HFF-Myc (cell line): Measurements from ENCODE around the gene TNFRSF1B.

Experiments
- DNase-seq: peaks from one replicate; pipeline ENCODE4 v3.0.0-alpha.2; 2011; ENCODE audit warnings: low read depth; ENCODE audit errors: extremely low read depth
- H3K4me3 ChIP-seq: replicated peaks from 2 replicates; pipeline ENCODE4 v1.5.1; 2011; ENCODE audit warnings: low read depth, mild to moderate bottlenecking, control low read depth, low read length
- TF ChIP-seq, protein P1 (sequence below): IDR thresholded peaks from 2 replicates; pipeline ENCODE4 v1.5.1; 2012; ENCODE audit warnings: mild to moderate bottlenecking, low read depth, low read length, control low read depth; ENCODE audit errors: missing control alignments

TNFRSF1B gene

DNA sequence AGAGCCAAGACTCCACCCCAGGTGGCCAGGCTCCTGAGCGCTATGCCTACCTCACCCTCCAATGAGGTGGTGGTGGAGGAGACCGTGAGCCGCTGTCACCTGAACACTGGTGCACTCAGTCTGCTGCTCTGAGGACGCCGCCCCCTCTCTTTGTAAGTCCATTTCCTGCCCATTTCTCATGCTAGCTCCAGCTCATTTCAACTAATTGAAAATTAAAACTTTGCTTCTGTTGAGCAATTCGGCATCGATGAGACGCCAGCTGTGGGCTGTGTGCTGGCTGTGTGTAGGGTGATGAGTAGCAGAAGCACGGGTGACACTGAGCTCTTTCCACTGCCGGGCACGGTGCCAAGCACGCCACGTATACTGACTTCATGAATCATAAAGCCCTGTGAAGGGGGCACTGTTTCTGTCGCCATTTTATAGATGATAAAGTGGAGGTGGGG lies 11.2 kb downstream of the TNFRSF1B start:
- no peak for DNase-seq
- no peak overlapping the region for H3K4me3 ChIP-seq
- TF ChIP-seq, protein P1, sequence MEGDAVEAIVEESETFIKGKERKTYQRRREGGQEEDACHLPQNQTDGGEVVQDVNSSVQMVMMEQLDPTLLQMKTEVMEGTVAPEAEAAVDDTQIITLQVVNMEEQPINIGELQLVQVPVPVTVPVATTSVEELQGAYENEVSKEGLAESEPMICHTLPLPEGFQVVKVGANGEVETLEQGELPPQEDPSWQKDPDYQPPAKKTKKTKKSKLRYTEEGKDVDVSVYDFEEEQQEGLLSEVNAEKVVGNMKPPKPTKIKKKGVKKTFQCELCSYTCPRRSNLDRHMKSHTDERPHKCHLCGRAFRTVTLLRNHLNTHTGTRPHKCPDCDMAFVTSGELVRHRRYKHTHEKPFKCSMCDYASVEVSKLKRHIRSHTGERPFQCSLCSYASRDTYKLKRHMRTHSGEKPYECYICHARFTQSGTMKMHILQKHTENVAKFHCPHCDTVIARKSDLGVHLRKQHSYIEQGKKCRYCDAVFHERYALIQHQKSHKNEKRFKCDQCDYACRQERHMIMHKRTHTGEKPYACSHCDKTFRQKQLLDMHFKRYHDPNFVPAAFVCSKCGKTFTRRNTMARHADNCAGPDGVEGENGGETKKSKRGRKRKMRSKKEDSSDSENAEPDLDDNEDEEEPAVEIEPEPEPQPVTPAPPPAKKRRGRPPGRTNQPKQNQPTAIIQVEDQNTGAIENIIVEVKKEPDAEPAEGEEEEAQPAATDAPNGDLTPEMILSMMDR: no peak

DNA sequence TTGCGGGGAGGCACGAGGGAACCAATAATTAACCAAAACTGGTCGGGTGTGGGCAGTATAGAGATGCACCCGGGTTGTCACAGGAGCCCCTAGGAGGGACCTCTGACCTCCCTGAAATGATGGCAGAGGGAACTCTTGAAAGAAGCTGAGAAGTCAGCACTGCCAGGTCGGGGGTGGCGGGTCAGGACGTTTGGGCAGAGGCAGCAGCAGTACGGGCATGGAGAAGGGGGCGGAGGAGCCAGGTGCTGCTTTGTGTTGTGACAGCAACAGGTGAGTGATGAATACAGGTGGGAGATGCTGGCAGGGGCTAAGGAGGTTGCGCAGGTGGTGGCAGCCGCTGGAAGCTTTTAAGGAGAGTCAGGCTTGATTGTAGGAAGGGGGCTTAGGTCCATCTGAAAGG lies 11.7 kb downstream of the TNFRSF1B start:
- DNase-seq: no peak
- TF ChIP-seq, protein P1: no peak
- no peak overlapping the region for H3K4me3 ChIP-seq

DNA sequence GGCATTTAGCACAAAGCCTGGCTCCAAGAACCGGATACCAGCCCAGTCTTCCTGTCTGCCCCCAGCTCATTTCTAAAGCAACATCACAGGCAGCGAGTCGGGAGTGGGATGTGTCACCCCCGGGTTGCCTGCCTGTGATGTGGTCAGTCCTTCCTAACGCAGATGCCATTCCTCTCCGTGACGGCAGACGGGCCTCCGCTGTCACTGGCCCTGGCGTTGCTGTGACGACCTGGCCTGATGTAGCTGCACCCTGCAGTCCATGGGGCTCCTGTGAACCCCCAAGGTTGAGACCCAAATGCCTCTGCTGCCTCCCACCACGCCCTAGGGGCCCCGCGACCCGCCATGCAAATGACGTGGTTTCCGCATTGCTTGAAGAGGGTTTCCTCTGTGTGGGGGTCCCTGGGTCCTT lies 12.3 kb downstream of the TNFRSF1B start:
- H3K4me3 ChIP-seq: no peak overlapping the region
- TF ChIP-seq, protein P1: no peak
- no peak for DNase-seq

DNA sequence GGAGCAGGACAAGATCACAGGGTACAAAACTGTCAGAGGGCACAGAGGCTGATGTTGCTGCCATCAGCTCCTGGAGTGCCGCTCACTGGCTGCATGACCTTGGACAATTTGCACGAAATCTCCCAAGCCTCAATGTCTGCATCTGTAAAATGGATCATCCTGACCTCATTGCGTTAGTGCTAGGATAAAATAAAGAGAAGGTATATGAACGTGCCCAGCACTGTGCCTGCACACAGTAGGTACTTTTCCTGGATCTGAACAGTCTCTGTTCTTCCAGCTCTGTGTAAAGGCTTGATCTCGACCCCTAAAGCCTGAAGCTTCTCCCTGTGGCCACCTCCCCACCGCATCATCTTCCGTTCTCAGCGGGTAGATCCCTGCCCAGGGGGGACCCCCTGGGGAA lies 12.9 kb downstream of the TNFRSF1B start:
- H3K4me3 ChIP-seq: no peak overlapping the region
- no peak for DNase-seq
- TF ChIP-seq, protein P1: no peak

DNA sequence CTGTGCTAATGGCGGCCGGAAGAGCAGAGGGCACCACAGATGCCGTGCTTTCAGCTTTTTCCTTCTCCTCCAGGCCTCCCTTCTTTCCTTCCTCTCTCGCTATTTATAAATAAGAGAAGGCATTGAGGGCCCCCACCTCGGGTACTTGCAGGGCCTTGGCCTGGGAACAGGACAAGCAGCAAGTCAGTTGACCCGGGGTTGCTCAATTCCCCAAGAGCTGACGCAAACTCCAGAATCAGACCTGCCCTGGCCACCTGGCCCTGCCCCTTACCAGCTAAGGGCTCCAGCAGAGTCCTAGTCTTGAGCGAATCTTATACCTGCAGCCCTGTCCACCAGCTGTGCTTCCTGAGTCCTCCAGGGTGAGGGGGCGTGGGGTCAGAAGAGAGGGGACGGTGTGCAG lies 13.5 kb downstream of the TNFRSF1B start:
- TF ChIP-seq, protein P1: no peak
- H3K4me3 ChIP-seq: no peak overlapping the region
- no peak for DNase-seq

DNA sequence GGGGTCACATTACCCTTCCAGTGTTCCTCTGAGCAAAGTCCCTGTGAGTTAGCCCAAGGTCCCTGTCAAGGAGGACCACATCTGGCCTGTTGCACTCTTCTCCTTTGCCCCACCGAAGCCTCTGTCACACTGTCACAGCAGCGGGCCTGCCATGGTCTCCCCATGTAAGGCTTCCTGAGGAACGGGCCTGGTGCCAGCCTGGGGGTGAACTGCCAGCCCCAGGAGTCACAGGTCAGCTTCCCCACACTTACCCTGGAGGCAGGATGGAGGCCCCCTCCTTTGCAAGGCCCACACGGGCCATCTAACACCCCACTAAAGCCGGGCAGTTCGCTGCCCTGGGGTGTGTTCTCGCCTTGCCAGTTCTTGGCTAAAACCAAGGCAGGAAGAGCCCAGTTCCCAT lies 14.1 kb downstream of the TNFRSF1B start:
- DNase-seq: no peak
- TF ChIP-seq, protein P1: no peak

DNA sequence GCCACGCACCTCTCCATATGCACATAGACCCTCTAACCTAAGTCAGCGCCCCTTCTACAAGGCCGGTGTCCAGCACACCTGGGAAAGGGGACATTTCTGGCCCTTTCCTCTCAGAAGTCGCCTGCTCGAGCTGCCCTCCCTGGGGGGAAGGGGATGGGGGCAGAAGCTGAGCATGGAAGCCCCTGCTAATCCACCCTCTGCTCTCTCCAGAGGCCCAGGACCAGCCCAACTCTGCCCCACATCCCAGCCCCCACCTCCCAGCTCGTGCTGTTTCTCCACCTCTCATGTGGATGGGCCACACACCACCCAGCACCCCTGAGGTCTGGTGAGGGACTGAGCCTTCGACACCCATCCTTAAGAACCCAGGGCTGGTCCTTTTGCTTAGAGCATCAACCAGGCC lies 14.8 kb downstream of the TNFRSF1B start:
- DNase-seq: no peak
- no peak overlapping the region for H3K4me3 ChIP-seq
- TF ChIP-seq, protein P1: no peak

More for the DNA sequence above, 14.1 kb downstream of the TNFRSF1B start:
- H3K4me3 ChIP-seq: no peak overlapping the region
